Superior temporal gyrus (tissue), 1 donor: ENCODE data around the gene SCRN1.
"Not testable (repeated sequence)": the region's sequence is repeated elsewhere in the genome, so short reads cannot be mapped to it uniquely, and the experiment has no call there.

ENCODE experiments used
- DNase-seq: peaks from one replicate; pipeline ENCODE4 v3.0.0-alpha.2; 2016; ENCODE audit errors: extremely low spot score

SCRN1 gene

DNA sequence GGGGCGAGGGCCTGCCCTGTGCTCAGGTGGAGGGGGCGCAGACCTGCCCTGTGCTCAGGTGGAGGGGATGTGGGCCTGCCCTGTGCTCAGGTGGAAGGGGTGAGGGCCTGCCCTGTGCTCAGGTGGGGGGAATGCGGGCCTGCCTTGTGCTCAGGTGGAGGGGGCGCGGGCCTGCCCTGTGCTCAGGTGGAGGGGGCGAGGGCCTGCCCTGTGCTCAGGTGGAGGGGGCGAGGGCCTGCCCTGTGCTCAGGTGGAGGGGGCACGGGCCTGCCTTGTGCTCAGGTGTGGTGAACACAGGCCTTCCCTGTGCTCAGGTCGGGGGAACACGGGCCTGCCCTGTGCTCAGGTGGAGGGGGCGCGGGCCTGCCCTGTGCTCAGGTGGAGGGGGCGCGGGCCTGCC lies 98.8 kb downstream of the SCRN1 start:
- not testable (repeated sequence) for DNase-seq

DNA sequence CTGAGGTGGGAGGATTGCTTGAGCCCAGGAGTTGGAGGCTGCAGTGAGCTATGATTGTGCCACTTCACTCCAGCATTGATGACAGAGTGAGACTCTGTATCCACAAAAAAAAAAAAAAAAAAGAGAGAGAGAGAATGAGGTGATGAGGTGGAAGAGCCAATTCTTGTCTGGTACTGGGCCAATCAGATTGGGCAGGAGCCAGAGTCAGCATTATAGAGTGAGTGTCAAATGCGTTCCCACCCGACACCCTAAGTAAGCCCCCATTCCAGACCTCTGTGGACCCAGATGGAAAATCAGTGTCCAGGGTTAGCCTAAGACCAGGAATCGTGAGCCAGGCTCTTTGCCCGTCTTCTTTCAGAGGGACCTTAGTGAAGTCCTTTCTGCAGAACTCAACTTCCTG lies 99.3 kb downstream of the SCRN1 start:
- DNase-seq = no peak

DNA sequence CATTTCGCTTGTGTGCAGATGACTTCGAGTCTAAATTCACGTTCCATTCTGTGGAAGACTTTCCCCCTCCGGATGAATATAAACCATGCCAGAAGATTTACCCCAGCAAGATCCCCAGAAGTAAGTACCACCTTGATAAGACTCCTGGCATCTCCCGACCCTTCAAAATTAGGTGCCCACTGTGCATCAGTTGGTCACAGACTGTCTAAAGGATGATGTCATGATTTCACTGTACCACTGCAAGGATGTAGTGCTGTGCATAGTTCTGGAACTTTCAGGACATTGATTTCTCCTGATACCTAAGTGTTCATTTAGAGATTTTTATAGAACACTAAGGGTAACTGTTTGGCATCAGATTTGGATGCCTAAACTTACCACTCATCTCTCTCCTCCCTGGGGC lies 100.3 kb downstream of the SCRN1 start:
- DNase-seq = no peak

DNA sequence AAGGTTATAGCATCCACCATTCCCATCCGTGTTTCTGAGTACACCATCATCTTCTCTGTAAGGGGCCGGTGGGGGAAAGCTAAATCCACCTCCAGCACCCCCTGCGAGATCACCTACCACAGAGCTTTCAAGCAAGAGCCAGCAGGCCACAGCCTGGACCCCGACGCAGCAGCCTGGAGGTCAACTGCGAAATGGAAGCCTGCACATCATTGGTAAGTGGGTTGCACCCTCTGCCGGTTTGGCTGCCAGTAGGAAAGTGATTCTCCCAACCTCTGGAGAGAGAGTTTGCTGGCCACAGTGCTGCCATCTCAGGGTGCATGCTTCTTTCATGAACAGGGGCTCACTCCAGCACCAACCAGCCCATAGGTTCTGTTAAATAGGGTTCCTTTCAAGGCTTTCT lies 101.6 kb downstream of the SCRN1 start:
- DNase-seq = no peak

DNA sequence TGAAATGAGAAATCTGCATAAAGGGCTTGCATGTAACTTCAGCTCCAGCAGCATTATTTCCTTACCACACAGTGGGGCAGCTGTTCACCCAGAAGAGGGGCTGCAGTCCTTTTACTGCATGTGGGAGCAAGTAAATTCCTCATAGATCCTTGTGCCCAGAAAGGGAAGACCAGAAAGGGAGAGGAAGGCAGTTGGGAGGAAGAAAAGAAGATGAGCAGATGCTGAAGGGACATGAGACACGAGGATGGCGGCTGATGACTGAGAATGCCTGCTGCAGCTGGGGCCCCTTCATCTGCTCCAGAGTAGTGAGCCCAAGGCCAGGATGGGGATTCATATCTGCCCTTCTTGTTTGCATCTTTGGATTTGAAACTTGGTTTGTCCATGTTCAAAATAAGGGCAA lies 102.8 kb downstream of the SCRN1 start:
- DNase-seq = no peak

DNA sequence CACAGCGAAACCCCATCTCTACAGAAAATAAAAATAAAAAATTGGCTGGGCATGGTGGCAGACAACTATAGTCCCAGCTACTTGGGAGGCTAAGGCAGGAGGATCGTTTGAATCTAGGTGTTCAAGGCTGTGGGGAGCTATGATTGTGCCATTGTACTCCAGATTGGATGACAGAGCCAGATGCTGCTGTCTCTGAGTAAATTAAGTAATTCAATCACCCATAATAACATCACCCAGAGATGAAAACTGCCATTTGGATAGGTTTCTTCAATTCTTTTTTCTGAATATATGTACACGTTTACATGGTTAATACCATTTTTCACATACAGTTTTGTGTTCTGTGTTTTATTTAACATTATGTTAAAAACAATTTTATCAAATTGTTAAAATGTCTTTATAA lies 104.0 kb downstream of the SCRN1 start:
- no peak for DNase-seq

DNA sequence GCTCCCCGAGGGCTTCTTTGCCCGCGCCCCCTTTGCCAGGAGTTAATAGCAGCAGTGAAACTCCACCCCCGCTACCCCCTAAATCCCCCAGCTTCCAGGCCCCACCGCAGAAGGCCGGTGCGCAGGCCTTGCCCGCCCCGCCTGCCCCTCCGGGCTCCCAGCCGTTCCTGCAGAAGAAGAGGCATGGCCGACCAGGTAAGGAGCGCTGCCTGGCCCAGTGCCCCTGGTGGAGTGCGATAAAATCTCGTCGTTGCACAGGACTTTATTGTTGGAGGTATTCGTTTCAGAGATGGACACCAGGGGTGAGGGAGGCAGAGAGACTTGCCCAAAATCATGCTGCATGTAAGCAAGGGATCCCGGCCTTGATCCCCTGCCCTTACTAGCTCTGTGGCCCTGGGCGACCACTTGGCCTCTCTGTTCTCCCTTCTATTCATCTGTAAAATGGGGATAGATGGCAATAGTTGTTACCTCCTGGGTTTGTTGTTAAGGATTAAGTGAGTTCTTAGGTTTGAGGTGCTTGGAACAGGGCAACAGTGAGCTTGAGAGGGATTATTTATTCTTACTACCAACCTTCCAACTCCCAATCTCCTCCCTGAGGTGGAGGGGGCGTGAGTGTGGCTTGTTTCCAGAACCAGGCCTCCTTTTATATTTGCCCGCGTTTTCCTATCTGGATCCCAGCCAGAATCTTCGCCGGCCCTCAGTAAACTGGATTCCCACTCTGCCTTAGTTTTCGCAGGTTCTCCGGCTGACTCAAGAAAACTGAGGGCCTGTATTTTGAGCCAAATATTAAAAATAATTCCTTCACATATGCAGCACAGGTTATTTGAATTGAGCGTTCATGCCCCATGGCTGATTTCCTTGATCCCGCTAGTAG lies 105.0 kb downstream of the SCRN1 start:
- DNase-seq = no peak

DNA sequence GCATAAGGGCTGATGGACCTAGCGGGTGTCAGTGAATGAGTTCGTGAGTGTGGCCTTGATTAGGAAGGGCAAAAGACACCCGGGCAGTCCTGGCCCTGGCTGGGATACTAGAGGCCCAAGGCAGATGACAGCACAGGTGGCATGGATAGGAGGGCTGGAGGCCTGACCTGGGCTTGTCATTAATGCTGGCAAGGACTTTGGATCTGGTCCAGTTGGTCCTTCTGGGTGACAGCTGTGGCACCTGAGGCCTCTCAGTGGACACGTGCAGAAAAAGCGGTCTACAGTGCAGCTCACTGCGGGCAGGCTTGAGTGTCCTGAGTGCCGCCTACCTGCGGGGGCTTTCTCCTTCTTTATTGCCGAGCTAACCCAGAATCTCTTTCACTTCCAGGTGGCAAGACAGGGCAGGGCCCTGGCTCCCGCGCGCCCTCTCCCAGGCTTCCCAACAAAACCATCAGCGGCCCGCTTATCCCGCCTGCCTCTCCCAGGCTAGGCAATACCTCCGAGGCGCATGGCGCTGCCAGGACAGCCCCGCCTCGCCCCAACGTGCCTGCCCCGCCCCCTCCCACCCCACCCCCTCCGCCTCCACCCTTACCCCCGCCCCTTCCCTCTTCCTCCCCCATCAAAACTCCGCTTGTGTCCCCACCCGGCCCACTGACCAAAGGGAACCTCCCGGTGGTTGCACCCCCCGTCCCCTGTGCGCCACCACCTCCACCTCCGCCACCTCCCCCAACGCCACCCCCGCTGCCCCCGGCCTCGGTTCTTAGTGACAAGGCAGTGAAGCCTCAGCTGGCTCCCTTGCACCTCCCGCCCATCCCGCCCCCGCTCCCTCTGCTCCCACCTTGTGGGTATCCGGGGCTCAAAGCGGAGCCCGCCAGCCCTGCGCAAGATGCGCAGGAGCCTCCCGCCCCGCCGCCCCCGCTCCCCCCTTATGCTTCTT lies 105.9 kb downstream of the SCRN1 start:
- no peak for DNase-seq

DNA sequence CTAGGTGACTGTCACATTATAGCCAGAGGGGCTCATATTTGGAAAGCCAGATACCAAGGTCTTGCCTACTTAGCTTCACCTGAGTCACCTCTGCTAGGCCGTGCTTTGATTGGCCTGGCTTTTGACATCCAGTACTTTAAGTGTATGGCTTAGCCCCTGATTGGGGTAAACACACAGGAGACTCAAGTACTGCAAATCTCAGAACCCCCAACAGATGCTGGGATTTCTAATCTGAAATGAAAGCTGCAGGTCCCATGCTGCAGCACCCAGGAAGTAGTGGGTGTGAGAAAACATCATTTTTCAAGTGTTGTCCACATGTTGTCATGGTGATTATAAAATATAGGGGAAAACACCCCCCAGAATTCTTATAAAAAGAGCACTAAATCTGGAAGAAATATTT lies 107.1 kb downstream of the SCRN1 start:
- no peak for DNase-seq

DNA sequence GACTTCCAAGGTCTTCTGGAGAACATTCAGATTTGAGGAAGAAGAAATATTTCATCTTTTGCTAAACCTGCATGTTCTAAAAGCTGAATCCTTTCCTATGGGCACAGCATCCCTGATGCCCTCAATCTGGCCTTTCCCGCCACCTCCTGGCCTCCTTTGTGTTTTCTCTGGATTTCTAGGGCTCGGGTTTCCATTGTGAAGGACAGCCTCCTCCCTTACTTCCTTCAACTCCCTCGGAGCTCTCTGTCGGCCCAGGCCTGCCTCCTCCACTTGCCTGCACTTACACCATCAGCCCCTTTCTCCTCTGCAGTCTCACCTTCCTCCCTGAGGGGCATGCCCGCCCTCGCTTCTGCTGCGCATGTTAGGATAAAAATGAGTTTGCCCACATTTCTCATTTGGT lies 107.9 kb downstream of the SCRN1 start:
- no peak for DNase-seq

DNA sequence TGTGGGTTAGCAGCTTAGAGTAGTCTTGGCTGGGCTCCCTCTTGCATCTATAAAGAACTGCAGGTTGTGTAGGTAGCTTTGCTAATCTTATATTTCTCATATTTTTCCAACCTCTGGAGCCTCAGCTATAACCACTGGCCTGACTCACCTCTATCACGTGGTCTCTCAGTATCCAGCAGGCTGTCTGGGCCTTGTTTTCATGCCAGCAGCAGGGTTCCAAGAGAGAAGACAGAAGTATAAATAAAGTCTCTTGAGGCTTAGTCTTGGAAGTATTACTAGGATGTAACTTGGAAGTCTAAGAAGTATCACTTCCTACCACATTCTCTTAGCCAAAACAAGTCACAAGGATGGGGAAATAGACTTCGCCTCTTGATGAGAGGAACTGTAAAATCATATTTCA lies 110.0 kb downstream of the SCRN1 start:
- DNase-seq = no peak

DNA sequence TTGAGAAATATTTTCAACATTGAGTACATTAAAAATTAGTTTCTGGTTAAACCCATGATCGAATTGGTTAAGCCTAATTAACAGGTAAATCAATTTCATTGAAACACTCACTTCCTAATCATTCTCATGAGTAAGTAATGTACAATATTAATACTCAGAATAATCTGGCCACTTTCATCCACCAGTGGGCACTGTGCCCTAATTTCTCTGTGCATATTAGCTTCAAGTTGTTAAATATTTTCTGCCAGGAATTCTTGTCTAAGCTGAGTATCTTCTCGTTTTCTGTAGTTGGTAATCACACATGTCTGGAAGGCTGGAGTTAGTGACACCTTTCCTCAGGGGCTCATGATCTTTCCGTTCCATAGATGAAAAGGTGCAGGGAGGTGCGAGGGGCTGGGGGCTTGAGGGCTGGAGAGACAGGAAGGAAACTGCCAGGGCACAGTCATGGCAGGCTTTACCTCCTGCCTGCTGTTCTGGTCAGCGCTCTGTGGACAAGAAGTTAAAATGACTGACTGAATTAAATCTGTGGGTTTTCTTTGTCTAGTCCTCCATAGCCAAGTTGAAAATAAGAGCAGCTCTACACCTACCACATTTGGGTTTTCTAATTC lies 111.4 kb downstream of the SCRN1 start:
- peak; percentile 60 for DNase-seq

DNA sequence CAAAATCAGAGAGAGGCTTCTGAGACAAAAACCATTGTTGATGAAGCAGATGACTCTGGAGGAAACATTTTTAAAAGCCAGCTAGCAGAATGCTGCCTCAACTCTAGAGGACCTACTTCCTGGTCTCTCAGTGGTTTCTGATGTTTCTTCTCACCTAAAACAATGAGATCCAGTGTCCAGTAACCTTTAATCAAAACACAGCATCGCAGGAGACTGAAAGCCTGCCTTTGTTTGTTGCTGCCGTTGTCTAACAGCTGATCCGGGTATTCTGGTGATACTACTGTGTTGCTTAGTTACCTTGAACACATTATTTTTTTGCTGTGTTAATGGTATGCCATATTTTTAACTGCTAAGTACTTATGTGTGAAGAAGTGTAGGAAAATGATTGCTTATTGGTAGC lies 112.4 kb downstream of the SCRN1 start:
- peak; percentile 73 for DNase-seq

DNA sequence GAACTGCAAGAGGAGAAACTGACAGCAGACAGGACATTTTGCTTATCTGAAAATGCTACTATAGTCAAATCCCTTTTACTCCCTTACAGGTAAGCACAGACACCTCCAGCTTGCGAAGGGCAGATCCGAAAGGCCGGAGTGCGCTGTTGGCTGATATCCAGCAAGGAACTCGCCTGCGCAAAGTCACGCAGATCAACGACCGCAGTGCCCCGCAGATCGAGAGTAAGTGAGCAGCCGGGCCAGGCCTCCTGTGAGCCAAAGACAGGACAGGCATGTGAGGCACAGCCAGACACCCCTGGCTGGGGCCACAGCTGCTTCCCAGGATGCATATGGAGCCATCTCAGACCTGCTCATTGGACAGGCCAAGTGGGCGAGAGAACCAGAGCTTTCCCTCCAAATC lies 113.9 kb downstream of the SCRN1 start:
- no peak for DNase-seq

DNA sequence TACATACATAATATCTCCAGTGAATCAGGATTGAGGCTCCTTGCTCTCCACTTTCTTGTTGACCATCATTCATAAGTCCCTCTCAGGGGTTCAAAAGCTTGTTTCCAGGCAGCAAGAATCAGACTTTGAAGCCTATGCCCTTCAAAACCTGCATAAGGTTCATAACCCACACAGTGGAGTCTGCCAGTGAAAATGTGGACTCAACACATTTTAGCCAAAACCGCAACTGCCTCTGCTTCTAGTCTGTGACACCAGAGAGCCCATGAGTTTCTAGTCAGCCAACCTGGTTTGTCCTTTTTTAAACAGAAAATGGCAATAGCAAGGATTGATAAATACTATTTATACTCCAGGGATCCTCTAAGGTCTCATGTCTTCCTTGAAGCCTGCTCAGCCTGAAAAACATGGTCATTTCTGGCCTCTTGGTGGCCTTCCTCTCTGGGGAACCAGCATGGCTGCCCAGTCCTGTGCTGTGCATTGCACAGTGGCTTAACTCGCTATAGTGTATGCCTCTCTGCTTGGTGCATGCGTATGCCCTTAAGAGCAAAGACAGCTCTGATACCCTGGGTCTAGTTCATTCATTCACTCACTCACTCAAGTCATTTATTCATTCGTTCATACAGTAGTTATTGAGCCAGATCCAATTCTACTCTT lies 115.8 kb downstream of the SCRN1 start:
- no peak for DNase-seq

DNA sequence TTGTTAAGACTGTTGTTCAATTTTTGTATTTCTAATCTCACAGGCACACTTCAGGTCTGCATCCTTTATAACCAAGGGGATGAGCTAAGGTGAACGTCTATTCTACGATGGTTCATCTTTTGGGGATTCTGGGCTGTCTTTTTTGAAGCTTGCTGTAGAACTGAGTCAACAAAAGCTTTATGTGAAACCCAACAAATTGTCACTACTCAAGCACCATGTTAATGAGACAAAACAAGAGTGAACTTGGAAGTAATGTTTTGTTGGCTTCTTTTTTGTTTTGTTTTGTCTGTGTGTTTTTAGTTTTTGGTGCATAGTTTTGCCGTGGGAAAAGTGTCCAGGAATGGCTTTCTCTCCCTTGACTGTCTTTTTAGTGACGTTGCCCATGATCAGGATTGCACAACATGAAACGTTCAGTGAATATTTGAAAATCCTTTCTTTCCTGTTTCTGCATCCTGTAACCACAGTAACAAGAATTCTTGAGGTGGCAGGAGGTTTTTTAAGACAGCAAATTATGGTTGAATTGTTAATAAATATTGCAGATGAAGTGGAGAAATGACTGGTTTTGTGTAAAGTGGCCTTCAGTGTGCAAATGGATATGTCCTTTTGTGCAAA lies 117.7 kb downstream of the SCRN1 start:
- DNase-seq = no peak
